GM18511 (cell line): ENCODE results near the gene ROBO2.

Experiments used
- ATAC-seq: cut with Tn5 transposase; IDR thresholded peaks from one replicate; pipeline ENCODE4 v1.9.1; 2021; ENCODE audit warnings: mild to moderate bottlenecking, moderate library complexity; ENCODE audit not compliant: unreplicated experiment

ROBO2 gene

GRCh38 chr3:77321646-77322045 is 281.7 kb downstream of the ROBO2 start:
- no peak for ATAC-seq

- ATAC-seq = no peak
Observed at GRCh38 chr3:77323626-77324025, 283.7 kb downstream of the ROBO2 start.

- no peak for ATAC-seq
Observed at GRCh38 chr3:77324105-77324504, 284.2 kb downstream of the ROBO2 start.

GRCh38 chr3:77325280-77325679 is 285.4 kb downstream of the ROBO2 start:
- no peak for ATAC-seq

- ATAC-seq = no peak
Observed at GRCh38 chr3:77325702-77326101, 285.8 kb downstream of the ROBO2 start.

GRCh38 chr3:77326586-77326985 is 286.7 kb downstream of the ROBO2 start:
- no peak for ATAC-seq

- ATAC-seq = no peak
Observed at GRCh38 chr3:77328690-77329089, 288.8 kb downstream of the ROBO2 start.

GRCh38 chr3:77329116-77329515 is 289.2 kb downstream of the ROBO2 start:
- ATAC-seq = no peak

- ATAC-seq = no peak
Observed at GRCh38 chr3:77338195-77338594, 298.3 kb downstream of the ROBO2 start.

GRCh38 chr3:77342027-77342426 is 302.1 kb downstream of the ROBO2 start:
- no peak for ATAC-seq

GRCh38 chr3:77342688-77343087 is 302.8 kb downstream of the ROBO2 start:
- ATAC-seq = no peak

- no peak for ATAC-seq
Observed at GRCh38 chr3:77345009-77345408, 305.1 kb downstream of the ROBO2 start.

GRCh38 chr3:77348244-77348855 is 308.5 kb downstream of the ROBO2 start:
- no peak for ATAC-seq

GRCh38 chr3:77354958-77355357 is 315.1 kb downstream of the ROBO2 start:
- ATAC-seq = no peak

GRCh38 chr3:77362936-77363335 is 323.0 kb downstream of the ROBO2 start:
- ATAC-seq = no peak

GRCh38 chr3:77365152-77365551 is 325.3 kb downstream of the ROBO2 start:
- no peak for ATAC-seq

- ATAC-seq = no peak
Observed at GRCh38 chr3:77370413-77370812, 330.5 kb downstream of the ROBO2 start.

- no peak for ATAC-seq
Observed at GRCh38 chr3:77372018-77372417, 332.1 kb downstream of the ROBO2 start.

GRCh38 chr3:77372634-77373346 is 332.9 kb downstream of the ROBO2 start:
- ATAC-seq = no peak

- no peak for ATAC-seq
Observed at GRCh38 chr3:77373619-77374018, 333.7 kb downstream of the ROBO2 start.

GRCh38 chr3:77376511-77376910 is 336.6 kb downstream of the ROBO2 start:
- no peak for ATAC-seq

GRCh38 chr3:77377717-77378116 is 337.8 kb downstream of the ROBO2 start:
- no peak for ATAC-seq

GRCh38 chr3:77380136-77380535 is 340.2 kb downstream of the ROBO2 start:
- ATAC-seq = no peak
